ES-I3 (cell line): ENCODE results near the gene MAPK10.

Experiments used
- H3K36me3 ChIP-seq: 2 replicates; pipeline ENCODE4 v1.6.1; 2013; ENCODE audit warnings: mild to moderate bottlenecking, low read length, control low read depth, moderate library complexity; ENCODE audit not compliant: insufficient read depth
- H3K4me1 ChIP-seq: 2 replicates; pipeline ENCODE4 v1.6.1; 2013; ENCODE audit warnings: mild to moderate bottlenecking, control low read depth, low read length; ENCODE audit not compliant: insufficient read depth
- H3K9ac ChIP-seq: 2 replicates; pipeline ENCODE4 v1.6.1; 2013; ENCODE audit warnings: low read depth, mild to moderate bottlenecking, low read length, moderate library complexity
- H3K9me3 ChIP-seq: 2 replicates; pipeline ENCODE4 v1.6.1; 2013; ENCODE audit warnings: mild to moderate bottlenecking, low read length, moderate library complexity; ENCODE audit not compliant: control insufficient read depth, insufficient read depth

MAPK10 gene

GRCh38 chr4:86242677-86243076 is 117.2 kb downstream of the MAPK10 start:
- Histone ChIP-seq H3K9me3 (no peaks in the 10 kb centered on the region), H3K4me1 (no peaks in the 10 kb centered on the region), H3K36me3 (no peaks in the 10 kb centered on the region), H3K9ac (no peak overlapping the region)

- no peak overlapping the region for H3K9ac ChIP-seq
- H3K4me1 ChIP-seq: peaks cover 7% of the 10 kb centered on the region; the same call in 1 of the 2 replicates
- H3K36me3 ChIP-seq: no peaks in the 10 kb centered on the region
- H3K9me3 ChIP-seq: no peaks in the 10 kb centered on the region
Measured at GRCh38 chr4:86235549-86235948, 124.3 kb downstream of the MAPK10 start.

- peaks cover 7% of the 10 kb centered on the region; the same call in 1 of the 2 replicates for H3K4me1 ChIP-seq
- H3K36me3 ChIP-seq: no peaks in the 10 kb centered on the region
- H3K9ac ChIP-seq: no peak overlapping the region
- no peaks in the 10 kb centered on the region for H3K9me3 ChIP-seq
Measured at GRCh38 chr4:86233681-86234080, 126.2 kb downstream of the MAPK10 start.

DNA sequence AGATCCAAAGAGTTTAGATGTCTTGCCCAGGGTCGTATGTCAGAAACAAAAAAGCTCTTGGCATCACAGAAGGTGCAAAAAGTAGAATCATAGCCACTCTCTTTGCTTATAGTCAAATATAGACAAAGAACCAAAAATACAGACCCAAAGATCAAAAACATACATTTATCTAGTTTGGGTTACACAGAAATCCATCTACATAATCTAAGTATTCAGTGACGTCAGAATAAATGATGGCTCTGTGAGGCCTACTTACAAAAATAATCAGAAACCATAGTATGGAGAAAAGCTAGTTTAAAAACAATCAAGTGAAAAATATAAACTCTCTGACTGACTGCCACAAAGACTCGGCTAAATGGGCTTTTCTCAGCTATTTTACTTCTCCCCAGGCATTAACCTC is 126.8 kb downstream of the MAPK10 start:
- Histone ChIP-seq H3K9ac (no peak overlapping the region), H3K36me3 (no peaks in the 10 kb centered on the region), H3K9me3 (no peaks in the 10 kb centered on the region), H3K4me1 (peaks cover 7% of the 10 kb centered on the region; the same call in 1 of the 2 replicates)

GRCh38 chr4:86223472-86223871 is 136.4 kb downstream of the MAPK10 start:
- Histone ChIP-seq H3K36me3 (no peaks in the 10 kb centered on the region), H3K4me1 (peaks cover 3% of the 10 kb centered on the region; the same call in 1 of the 2 replicates), H3K9me3 (0 out of 2 replicates have a peak, but pooled peaks cover 3% of the 10 kb centered on the region), H3K9ac (no peak overlapping the region)

- no peak overlapping the region for H3K9ac ChIP-seq
- H3K36me3 ChIP-seq: no peaks in the 10 kb centered on the region
- peaks cover 3% of the 10 kb centered on the region; the same call in 1 of the 2 replicates for H3K4me1 ChIP-seq
- 0 out of 2 replicates have a peak, but pooled peaks cover 3% of the 10 kb centered on the region for H3K9me3 ChIP-seq
Measured at GRCh38 chr4:86221002-86221401, 138.9 kb downstream of the MAPK10 start.

DNA sequence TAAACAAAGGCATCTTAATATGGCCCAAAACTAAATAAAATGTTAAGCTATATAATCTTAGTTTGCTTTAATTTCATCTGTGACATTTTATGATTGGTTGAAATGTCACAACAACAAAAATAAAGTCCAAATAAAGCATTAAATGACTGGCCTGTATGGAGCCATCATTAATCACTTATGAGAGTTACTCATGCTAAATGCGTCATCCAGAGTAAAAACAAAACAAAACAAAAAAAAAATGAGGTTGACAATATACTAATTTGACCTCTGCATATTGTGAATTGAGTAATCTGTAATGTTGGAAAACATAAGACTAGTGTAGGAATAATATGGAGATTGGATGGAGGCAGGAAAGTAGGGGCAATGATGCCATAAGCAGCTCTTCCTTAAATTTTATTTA is 139.7 kb downstream of the MAPK10 start:
- Histone ChIP-seq H3K4me1 (peaks cover 3% of the 10 kb centered on the region; the same call in 1 of the 2 replicates), H3K9me3 (0 out of 2 replicates have a peak, but pooled peaks cover 3% of the 10 kb centered on the region), H3K9ac (no peak overlapping the region), H3K36me3 (no peaks in the 10 kb centered on the region)

DNA sequence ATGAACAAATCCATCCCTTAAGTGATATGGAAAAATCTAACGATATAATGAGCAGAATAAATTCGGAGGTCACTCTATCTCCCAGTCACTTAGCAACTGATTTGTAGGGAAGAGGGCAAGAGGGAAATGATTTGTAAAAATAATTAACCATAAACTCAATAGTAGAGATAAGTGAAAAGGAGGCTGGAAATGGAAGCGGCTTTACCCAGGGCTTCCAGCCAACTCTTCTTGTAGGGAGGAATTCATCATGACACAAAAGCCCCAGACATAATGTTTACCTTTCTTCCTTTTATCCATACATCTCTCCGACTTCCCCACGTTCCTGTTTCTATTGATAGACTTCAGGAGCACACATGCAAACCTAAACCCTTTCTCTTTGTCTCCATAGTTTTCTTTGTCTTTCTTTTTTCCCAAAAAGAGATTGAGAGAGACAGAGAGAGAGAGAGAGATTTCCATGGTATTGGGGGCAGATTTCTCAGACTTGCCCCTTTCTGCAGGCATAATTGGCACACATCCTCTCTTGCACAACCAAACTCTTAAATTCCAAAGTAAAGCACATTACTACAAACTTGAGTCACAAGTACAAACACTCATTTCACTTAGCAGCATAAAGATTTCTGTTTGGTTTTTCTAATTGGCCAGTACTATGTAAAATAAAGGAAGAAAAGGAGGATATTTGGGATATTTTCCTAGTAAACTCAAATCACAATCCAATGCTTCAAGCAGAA is 140.9 kb downstream of the MAPK10 start:
- H3K9me3 ChIP-seq: 0 out of 2 replicates have a peak, but pooled peaks cover 3% of the 10 kb centered on the region
- H3K4me1 ChIP-seq: peaks cover 3% of the 10 kb centered on the region; the same call in 1 of the 2 replicates
- no peak overlapping the region for H3K9ac ChIP-seq
- no peaks in the 10 kb centered on the region for H3K36me3 ChIP-seq

DNA sequence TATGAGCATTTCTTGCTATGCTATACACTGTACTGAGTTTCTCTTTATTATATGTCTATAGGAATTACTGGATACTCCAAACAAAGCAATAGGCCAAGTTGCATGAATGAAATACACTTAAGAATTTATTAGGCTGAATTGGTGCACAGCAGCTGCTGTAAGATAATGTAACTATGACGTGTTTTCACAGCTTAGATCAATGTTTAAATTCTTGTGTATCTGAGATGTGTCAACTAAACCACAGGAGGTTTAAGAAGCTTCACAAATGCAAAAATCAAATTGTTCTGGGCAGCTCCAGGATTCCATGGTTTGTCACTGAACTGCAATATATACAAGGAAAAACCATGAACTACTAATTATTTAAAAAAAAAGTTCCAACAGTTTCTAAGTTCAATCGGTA is 156.7 kb downstream of the MAPK10 start:
- Histone ChIP-seq H3K9me3 (no peaks in the 10 kb centered on the region), H3K9ac (no peak overlapping the region), H3K36me3 (no peaks in the 10 kb centered on the region), H3K4me1 (peaks cover 8% of the 10 kb centered on the region; the same call in 1 of the 2 replicates)

DNA sequence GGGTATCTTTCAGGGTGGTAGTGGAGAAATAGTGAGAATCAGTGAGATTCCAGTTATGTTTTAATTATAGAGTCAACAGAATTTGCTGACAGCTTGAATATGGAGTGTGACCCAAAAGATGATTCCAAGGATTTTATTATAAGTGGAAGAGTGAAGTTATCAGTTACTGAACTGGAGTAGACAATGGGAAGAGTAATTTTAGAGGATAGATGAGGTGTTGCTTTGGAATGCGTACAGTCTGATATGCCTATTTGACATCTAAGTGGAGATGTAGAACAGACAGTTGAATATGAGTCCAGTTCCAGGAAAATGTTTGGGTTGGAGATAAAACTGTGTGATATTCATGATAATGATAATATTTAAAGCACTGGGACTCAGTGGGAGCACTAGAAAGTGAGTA is 174.2 kb downstream of the MAPK10 start:
- no peaks in the 10 kb centered on the region for H3K36me3 ChIP-seq
- no peak overlapping the region for H3K9ac ChIP-seq
- H3K4me1 ChIP-seq: no peaks in the 10 kb centered on the region
- H3K9me3 ChIP-seq: no peaks in the 10 kb centered on the region

DNA sequence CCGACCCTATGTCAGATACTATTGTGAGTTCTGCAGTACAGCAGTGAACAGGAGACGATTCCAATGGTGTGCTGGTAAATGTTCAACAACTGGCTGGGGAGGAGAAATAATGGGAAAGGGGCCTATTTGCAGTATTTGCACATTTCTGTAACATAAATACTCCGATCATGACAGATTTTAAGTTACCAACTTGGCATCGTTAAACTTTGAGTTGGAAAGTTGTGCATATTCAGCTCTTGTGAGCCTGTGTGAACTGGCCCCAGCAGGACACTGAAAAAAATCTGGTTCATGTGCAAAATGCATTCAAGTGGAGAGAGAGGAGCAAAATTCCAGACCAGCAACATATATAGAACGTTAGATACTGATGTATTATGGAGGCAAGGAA is 175.0 kb downstream of the MAPK10 start:
- H3K9ac ChIP-seq: no peak overlapping the region
- no peaks in the 10 kb centered on the region for H3K4me1 ChIP-seq
- H3K9me3 ChIP-seq: no peaks in the 10 kb centered on the region
- H3K36me3 ChIP-seq: no peaks in the 10 kb centered on the region

GRCh38 chr4:86184216-86184900 is 175.5 kb downstream of the MAPK10 start:
- Histone ChIP-seq H3K36me3 (no peaks in the 10 kb centered on the region), H3K9me3 (no peaks in the 10 kb centered on the region), H3K9ac (no peak overlapping the region)

DNA sequence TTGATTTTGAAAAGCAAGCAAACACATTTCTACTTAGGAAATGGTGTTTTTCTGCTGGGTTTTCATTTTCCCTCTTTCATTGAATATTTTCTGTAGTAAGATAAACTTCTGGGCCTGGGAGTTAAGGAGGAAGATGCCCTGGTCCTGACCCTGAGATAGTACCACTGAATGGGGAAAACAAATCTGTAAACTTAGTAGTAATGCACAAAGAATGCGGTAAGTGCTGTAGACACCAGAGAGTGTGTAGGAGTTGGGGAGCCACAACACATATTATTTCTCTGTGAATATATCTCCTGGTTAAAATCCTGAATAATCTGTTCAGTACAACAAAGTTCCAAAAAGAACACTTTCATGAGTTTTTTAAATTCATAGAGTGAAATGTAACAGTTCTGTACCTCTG is 178.3 kb downstream of the MAPK10 start:
- Histone ChIP-seq H3K4me1 (no peaks in the 10 kb centered on the region), H3K9ac (no peak overlapping the region), H3K9me3 (no peaks in the 10 kb centered on the region), H3K36me3 (no peaks in the 10 kb centered on the region)

More at GRCh38 chr4:86184216-86184900, 175.5 kb downstream of the MAPK10 start:
- H3K4me1 ChIP-seq: no peaks in the 10 kb centered on the region

DNA sequence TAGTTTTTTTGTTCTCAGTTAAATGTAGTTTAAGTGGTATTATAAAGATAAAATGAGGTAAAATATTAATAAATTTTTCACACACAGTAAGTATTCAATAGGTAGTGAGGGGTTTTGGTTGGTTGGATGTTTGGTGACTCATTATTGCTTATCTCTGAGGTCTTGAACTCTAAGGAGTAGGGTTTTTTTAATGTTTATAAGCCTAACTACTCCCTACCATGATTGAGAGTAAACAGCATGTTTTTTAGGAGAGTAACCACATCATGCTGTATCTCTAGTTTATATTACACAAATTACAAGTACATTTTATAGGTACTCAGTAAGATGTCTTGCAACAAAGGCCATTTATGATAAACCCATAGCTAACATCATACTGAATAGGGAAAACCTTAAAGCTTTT is 181.6 kb downstream of the MAPK10 start:
- no peaks in the 10 kb centered on the region for H3K4me1 ChIP-seq
- no peaks in the 10 kb centered on the region for H3K9me3 ChIP-seq
- H3K9ac ChIP-seq: no peak overlapping the region
- no peaks in the 10 kb centered on the region for H3K36me3 ChIP-seq

DNA sequence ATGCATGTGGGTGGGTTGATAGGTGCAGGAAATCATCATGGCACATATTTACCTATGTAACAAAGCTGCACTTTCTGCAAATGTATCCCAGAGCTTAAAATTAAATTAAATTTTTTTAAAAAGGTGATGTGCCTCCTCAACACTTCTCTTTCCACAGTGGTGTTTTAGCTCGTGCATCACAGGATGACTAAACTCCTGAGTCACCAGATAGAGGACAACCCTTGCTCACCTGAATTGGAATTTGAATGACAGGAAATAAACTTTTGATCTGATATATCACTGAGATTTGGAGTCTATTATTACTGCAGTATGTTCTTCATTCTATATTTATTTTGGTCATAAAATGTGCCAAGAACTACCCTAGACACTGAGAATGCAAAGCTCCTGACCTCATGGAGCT is 185.3 kb downstream of the MAPK10 start:
- no peak overlapping the region for H3K9ac ChIP-seq
- H3K36me3 ChIP-seq: no peaks in the 10 kb centered on the region
- H3K9me3 ChIP-seq: no peaks in the 10 kb centered on the region
- H3K4me1 ChIP-seq: no peaks in the 10 kb centered on the region
